K562 (cell line): ENCODE data around the gene ZFP62. TPM values are rescaled to one million over a fixed set of nuclear protein-coding genes. Genes with fewer than 3 reads are reported as not detected.

Source experiments
- BCL6 ChIP-seq: fragments of 250-450 bp; sonication (Bioruptor Pico); IDR thresholded peaks from 2 replicates; pipeline ENCODE4 v1.4.0; 2020
- CREB1 ChIP-seq, 2 experiments: sonication (generic) in 1 of 2; formaldehyde crosslinking in 1 of 2; IDR thresholded peaks; 2 replicates each; pipeline versions ENCODE4 v1.6.1 to v1.8.0; 2012 to 2022; ENCODE audit warnings: inconsistent platforms in 1 of 2, mild to moderate bottlenecking in 1 of 2, missing genetic modification reagents in 1 of 2, moderate library complexity in 1 of 2
- ETV6 ChIP-seq, 3 experiments: fragments of 150-350 bp in 1 of 3; sonication (generic) in 1 of 3; formaldehyde crosslinking in 1 of 3; IDR thresholded peaks; 2 replicates each; pipeline versions ENCODE4 v1.6.1 to v1.8.0; 2014 to 2022; ENCODE audit warnings: borderline replicate concordance in 2 of 3, low read depth in 2 of 3, antibody characterized with exemption in 1 of 3, low read length in 1 of 3, mild to moderate bottlenecking in 1 of 3, missing genetic modification reagents in 1 of 3
- FOXM1 ChIP-seq, 2 experiments: fragments of 450-650 bp in 1 of 2; sonication (generic) in 1 of 2; formaldehyde crosslinking in 1 of 2; IDR thresholded peaks; 2 replicates each; pipeline versions ENCODE4 v1.6.1 to v1.9.0; 2017 to 2022; ENCODE audit warnings: low read depth in 2 of 2, mild to moderate bottlenecking in 2 of 2, missing genetic modification reagents in 1 of 2, moderate library complexity in 1 of 2
- GABPB1 ChIP-seq: sonication (generic); formaldehyde crosslinking; IDR thresholded peaks from 2 replicates; pipeline ENCODE4 v1.8.0; 2022; ENCODE audit warnings: mild to moderate bottlenecking, missing genetic modification reagents
- HDGF ChIP-seq: fragments of 450-650 bp; IDR thresholded peaks from 2 replicates; pipeline ENCODE4 v1.6.1; 2016
- HNRNPK ChIP-seq: fragments of 200-400 bp; formaldehyde crosslinking; IDR thresholded peaks from one replicate; pipeline ENCODE4 v1.6.1; 2018; ENCODE audit warnings: mild to moderate bottlenecking, low read depth, low read length; ENCODE audit not compliant: poor library complexity, severe bottlenecking
- KAT2B ChIP-seq: IDR thresholded peaks from one replicate; pipeline ENCODE4 v1.6.1; 2012; ENCODE audit warnings: low read depth, mild to moderate bottlenecking, control low read depth, inconsistent platforms, low read length, moderate library complexity
- KLF6 ChIP-seq: fragments of 250-450 bp; sonication (Bioruptor Pico); IDR thresholded peaks from 2 replicates; pipeline ENCODE4 v1.4.0; 2020; ENCODE audit warnings: mild to moderate bottlenecking, moderate library complexity, borderline replicate concordance
- NFE2L1 ChIP-seq: fragments of 450-650 bp; IDR thresholded peaks from 2 replicates; pipeline ENCODE4 v1.6.1; 2016; ENCODE audit warnings: missing genetic modification characterization, low read depth, mild to moderate bottlenecking, missing compliant biosample characterization, moderate library complexity, borderline replicate concordance
- RCOR1 ChIP-seq, 2 experiments: IDR thresholded peaks; 2 replicates each; pipeline ENCODE4 v1.6.1; 2012; ENCODE audit warnings: low read depth in 2 of 2, low read length in 2 of 2, borderline replicate concordance in 1 of 2, improper control_type of control experiment in 1 of 2
- SREBF1 ChIP-seq: fragments of 150-350 bp; IDR thresholded peaks from 2 replicates; pipeline ENCODE4 v1.6.1; 2014; ENCODE audit warnings: antibody characterized with exemption, low read depth, low read length, borderline replicate concordance
- TFAM ChIP-seq: fragments of 250-450 bp; sonication (Bioruptor Pico); conservative IDR thresholded peaks from 2 replicates; pipeline ENCODE4 v1.5.0; 2021; ENCODE audit warnings: mild to moderate bottlenecking, moderate library complexity
- ZNF224 ChIP-seq: sonication (generic); formaldehyde crosslinking; IDR thresholded peaks from 2 replicates; pipeline ENCODE4 v1.8.0; 2022; ENCODE audit warnings: mild to moderate bottlenecking, missing genetic modification reagents
- ZNF586 ChIP-seq: fragments of 450-650 bp; formaldehyde crosslinking; conservative IDR thresholded peaks from 2 replicates; pipeline ENCODE4 v1.4.0; 2020; ENCODE audit warnings: mild to moderate bottlenecking, moderate library complexity
- ZNF668 ChIP-seq: fragments of 250-450 bp; sonication (Bioruptor Pico); IDR thresholded peaks from 2 replicates; pipeline ENCODE4 v1.8.0; 2022; ENCODE audit warnings: mild to moderate bottlenecking, inconsistent platforms
- polyA plus RNA-seq, 8 experiments: library from polyadenylated mRNA; depleted of rRNA in 4 of 8; stranded (reverse) in 5 of 8; unstranded in 3 of 8; fragments of >200 nt; fragmentation: Nextera tagmentation in 2 of 8; fragmentation: Illumina TruSeq in 1 of 8; extraction: Ambion mirVana in 2 of 8; extraction: Trizol in 1 of 8; gene quantifications; 2 replicates each; pipeline versions ENCODE4 v1.2.1 to v1.2.3, GENCODE V29; 2011 to 2014; ENCODE audit warnings: inconsistent platforms in 1 of 8, missing spikeins in 1 of 8
- total RNA-seq, 7 experiments: library from RNA; depleted of rRNA in 6 of 7; stranded (reverse); fragments of >200 nt in 6 of 7; fragmentation: Illumina TruSeq in 2 of 7; extraction: Trizol in 2 of 7; gene quantifications; 2 replicates each; pipeline versions ENCODE4 v1.2.1 to v1.2.3, GENCODE V29; 2011 to 2021; ENCODE audit warnings: low replicate concordance in 1 of 7
- TF ChIP-seq, protein P1 (sequence below): sonication (generic); formaldehyde crosslinking; IDR thresholded peaks from 2 replicates; pipeline ENCODE4 v1.8.0; 2022; ENCODE audit warnings: missing genetic modification reagents, mild to moderate bottlenecking, moderate library complexity, borderline replicate concordance
- TF ChIP-seq, protein P2 (sequence below): sonication (generic); formaldehyde crosslinking; IDR thresholded peaks from 2 replicates; pipeline ENCODE4 v1.8.1; 2023; ENCODE audit warnings: mild to moderate bottlenecking, missing genetic modification reagents
- TF ChIP-seq, protein P3 (sequence below): fragments of 250-450 bp; sonication (Bioruptor Pico); IDR thresholded peaks from 2 replicates; pipeline ENCODE4 v1.4.0; 2020; ENCODE audit warnings: mild to moderate bottlenecking, moderate library complexity

The ZFP62 gene
- total and polyA plus RNA-seq, 9 of the 15 experiments (the other 6 are each of a cell fraction or from before 2014, with no cell fraction given), result 12.2 to 37.5 (median 25.0) TPM

DNA sequence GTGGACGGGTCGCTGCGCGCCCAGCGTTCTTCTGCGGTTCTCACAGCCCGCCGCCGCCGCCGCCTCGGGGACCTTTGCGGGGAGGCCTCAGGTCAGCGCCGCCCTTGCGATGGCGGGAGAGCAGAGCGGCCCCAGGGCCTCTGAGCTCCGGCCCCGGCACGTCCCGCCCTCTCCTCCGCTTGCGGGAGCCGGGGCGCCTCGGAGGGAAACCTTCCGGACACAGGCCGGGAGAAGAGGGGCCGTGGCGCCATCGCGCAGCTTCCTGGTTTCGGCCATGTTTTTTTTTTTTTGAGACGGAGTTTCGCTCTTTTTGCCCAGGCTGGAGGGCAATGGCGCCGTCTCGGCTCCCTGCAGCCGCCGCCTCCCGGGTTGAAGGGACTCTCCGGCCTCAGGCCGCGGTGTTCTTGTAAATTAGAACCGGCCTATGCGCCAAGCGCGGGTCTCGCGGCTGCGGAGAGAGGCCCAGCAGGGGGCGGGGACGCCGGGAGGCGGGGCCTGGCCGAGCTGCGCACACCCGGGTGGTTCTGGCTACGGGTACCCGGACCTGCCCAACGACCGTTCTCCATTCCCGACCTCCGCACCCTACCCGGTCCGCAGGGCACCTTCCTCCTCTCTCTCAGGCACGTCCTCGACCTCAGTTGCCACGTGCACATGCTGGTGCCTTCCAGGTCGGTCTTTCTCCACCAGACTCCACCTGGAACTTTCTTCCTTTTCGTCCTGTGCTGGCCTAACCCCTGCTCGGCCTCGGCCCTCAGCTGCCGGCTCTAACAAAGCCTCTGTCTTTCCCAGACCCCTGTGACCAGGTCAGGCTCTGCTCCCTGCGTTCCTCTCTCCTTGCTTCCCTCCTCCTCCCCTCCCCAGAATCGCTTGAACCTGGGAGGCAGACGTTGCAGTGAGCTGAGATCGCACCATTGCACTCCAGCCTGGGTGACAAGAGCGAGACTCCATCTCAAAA, 29.7 kb downstream of the ZFP62 start (continued):
- TF ChIP-seq, protein P1, sequence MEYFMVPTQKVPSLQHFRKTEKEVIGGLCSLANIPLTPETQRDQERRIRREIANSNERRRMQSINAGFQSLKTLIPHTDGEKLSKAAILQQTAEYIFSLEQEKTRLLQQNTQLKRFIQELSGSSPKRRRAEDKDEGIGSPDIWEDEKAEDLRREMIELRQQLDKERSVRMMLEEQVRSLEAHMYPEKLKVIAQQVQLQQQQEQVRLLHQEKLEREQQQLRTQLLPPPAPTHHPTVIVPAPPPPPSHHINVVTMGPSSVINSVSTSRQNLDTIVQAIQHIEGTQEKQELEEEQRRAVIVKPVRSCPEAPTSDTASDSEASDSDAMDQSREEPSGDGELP, result peak; percentile 15; the same call in 1 of the 2 replicates
- TF ChIP-seq TFAM (CRISPR knock-in tag), result no peak
- no peak for TF ChIP-seq ETV6 (IDR thresholded peaks at IDR 0.05; ENCODE audit: borderline replicate concordance in 1 of 2, low read depth in 2 of 2, low read length in 1 of 2)
- TF ChIP-seq ETV6 (CRISPR knock-in tag; IDR thresholded peaks at IDR 0.05; ENCODE audit: borderline replicate concordance), result no peak
- no peak for TF ChIP-seq SREBF1
- 0 out of 2 replicates have a peak, but pooled peaks have one; percentile 46 for TF ChIP-seq ZNF668 (CRISPR knock-in tag)
- TF ChIP-seq CREB1 (IDR thresholded peaks at IDR 0.05), result no peak
- no peak; the same call in 1 of the 2 replicates for TF ChIP-seq CREB1 (CRISPR knock-in tag; IDR thresholded peaks at IDR 0.05)
- TF ChIP-seq BCL6 (CRISPR knock-in tag), result no peak
- TF ChIP-seq HNRNPK, result no peak
- TF ChIP-seq KLF6 (CRISPR knock-in tag), result no peak
- no peak for TF ChIP-seq FOXM1 (IDR thresholded peaks at IDR 0.05; ENCODE audit: low read depth)
- TF ChIP-seq FOXM1 (CRISPR knock-in tag; IDR thresholded peaks at IDR 0.05; ENCODE audit: low read depth), result no peak
- TF ChIP-seq, protein P2, sequence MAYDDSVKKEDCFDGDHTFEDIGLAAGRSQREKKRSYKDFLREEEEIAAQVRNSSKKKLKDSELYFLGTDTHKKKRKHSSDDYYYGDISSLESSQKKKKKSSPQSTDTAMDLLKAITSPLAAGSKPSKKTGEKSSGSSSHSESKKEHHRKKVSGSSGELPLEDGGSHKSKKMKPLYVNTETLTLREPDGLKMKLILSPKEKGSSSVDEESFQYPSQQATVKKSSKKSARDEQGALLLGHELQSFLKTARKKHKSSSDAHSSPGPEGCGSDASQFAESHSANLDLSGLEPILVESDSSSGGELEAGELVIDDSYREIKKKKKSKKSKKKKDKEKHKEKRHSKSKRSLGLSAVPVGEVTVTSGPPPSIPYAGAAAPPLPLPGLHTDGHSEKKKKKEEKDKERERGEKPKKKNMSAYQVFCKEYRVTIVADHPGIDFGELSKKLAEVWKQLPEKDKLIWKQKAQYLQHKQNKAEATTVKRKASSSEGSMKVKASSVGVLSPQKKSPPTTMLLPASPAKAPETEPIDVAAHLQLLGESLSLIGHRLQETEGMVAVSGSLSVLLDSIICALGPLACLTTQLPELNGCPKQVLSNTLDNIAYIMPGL (CRISPR knock-in tag), result no peak
- TF ChIP-seq, protein P3, sequence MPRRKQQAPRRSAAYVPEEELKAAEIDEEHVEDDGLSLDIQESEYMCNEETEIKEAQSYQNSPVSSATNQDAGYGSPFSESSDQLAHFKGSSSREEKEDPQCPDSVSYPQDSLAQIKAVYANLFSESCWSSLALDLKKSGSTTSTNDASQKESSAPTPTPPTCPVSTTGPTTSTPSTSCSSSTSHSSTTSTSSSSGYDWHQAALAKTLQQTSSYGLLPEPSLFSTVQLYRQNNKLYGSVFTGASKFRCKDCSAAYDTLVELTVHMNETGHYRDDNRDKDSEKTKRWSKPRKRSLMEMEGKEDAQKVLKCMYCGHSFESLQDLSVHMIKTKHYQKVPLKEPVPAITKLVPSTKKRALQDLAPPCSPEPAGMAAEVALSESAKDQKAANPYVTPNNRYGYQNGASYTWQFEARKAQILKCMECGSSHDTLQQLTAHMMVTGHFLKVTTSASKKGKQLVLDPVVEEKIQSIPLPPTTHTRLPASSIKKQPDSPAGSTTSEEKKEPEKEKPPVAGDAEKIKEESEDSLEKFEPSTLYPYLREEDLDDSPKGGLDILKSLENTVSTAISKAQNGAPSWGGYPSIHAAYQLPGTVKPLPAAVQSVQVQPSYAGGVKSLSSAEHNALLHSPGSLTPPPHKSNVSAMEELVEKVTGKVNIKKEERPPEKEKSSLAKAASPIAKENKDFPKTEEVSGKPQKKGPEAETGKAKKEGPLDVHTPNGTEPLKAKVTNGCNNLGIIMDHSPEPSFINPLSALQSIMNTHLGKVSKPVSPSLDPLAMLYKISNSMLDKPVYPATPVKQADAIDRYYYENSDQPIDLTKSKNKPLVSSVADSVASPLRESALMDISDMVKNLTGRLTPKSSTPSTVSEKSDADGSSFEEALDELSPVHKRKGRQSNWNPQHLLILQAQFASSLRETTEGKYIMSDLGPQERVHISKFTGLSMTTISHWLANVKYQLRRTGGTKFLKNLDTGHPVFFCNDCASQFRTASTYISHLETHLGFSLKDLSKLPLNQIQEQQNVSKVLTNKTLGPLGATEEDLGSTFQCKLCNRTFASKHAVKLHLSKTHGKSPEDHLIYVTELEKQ (CRISPR knock-in tag), result no peak
- 0 out of 2 replicates have a peak, but pooled peaks have one; percentile 39 for TF ChIP-seq HDGF
- TF ChIP-seq ZNF586, result no peak
- peak; percentile 76 for TF ChIP-seq GABPB1 (CRISPR knock-in tag)
- no peak for TF ChIP-seq NFE2L1
- TF ChIP-seq KAT2B, result no peak
- 0 out of 4 replicates have a peak, but pooled peaks of 1 of the 2 experiments have one; percentile 13 for TF ChIP-seq RCOR1 (IDR thresholded peaks at IDR 0.05; ENCODE audit: borderline replicate concordance in 1 of 2, low read depth in 2 of 2, low read length in 2 of 2)
- TF ChIP-seq ZNF224 (CRISPR knock-in tag), result no peak
